ENCODE measurements around the gene PLAU. TPM values are rescaled to one million over a fixed set of nuclear protein-coding genes. Genes with fewer than 3 reads are reported as not detected.
A peak's percentile ranks its signal among the peaks of the same experiment; 100 is the strongest.
"Not testable (repeated sequence)": the region's sequence is repeated elsewhere in the genome, so short reads cannot be mapped to it uniquely, and the experiment has no call there.

Gene PLAU
- total RNA-seq, 1 experiment from 2014 or later, result 165 TPM

DNA sequence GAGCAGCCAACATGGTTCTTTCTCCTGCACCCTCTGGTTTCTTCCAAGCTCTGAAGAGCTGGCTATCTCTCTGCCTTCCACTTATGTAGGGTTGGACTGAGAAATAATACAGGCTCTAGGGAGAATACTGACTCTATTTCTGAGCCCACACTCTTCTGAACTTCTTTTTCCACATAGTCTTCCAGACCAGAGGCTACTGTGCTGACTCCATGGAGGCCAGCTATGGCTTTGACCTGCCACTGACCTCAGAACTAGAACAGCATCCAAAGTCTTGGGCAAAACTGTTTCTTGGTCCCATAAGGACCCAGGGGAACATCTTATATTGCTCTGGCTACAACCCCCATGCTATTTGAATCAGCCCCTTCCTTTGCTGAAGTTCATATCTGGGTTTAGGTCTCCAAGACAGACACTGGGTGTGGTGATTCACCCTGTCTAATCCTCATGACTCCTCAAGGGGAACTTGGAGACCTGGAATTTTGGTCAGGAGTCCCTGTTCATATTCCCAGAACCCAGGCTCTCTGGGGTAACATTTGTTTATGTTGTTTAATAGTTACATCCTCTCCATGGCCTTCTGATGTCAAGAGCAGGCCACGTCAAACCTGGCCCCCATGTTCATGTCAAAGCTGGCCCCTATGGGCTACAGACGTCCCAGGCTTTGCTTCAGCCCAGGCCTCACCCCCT, 12.1 kb upstream of the PLAU start:
- peak; percentile 42 for DNase-seq (ENCODE audit: low read depth)

DNA sequence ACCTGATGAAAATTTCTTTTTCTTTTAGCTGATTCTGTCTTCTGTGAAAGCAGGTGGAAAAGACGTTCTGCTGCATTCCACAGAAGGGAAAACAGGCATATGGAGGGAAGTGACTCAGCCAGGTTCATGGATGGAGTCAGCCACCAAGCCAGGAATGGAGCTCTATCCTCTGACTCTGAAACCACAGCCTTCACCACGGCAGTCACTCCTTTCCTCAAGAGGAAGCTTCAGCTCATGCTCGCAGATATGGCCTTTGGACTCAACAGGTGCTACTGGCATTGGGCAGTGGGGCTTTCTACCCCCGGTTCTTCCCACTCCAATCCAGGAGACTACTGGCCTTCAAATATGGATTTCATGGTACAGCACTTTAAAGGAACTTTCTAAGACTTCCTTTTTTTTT, 11.5 kb upstream of the PLAU start:
- peak; percentile 93 for DNase-seq (ENCODE audit: low read depth)

DNA sequence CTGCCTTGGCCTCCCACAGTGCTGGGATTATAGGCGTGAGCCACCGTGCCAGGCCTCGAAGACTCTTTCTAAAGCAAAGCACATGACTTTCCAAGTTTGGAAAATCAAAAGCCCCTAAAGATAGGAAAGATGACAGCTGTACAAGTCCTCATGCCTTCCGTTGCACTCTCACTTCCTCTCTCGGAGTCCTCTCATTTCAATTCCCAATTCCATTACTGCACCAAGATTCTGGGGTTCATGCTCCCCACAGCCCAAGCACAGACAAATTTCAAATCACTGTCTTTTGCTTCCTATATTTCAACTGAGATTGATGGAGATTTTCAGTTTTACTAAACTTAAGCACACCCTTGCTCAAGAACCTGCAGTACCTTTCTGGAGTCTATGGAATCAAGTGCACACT, 10.9 kb upstream of the PLAU start:
- no peak for DNase-seq (ENCODE audit: low read depth)

DNA sequence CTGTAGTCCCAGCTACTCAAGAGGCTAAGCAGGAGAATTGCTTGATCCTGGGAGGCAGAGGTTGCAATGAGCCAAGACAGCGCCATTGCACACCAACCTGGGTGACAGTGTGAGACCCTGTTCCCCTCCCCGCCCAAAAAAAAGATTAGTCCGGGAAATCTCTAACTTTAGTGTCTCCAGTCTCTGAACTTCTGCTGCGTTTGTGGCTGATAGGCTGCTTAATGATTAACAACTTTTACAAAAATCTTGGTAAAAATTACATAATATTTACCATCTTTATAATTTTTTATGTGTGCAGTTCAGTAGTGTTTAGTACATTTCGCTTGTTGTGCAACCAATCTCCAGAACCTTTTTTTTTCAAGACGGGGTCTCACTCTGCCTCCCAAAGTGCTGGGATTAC, 9.7 kb upstream of the PLAU start:
- DNase-seq (ENCODE audit: low read depth), result no peak

DNA sequence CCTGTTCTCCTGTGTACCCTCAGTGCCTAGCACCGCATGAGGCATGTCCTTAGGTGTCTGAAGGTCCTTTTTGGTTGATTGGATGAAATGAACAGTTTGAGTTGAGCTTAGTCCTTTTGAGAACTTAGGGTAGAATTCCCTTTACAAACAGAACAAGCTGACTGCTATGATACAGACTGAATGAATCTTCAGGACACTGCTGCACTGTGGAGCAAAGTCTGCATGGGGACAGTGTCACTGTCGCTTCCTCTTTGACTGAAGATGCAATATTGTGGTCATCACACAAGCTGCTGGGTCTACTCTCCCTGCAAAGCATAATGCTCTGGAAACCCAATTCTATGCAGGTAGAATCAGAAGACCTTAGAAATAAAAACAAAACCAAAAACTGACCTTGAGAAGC, 8.6 kb upstream of the PLAU start:
- no peak for DNase-seq (ENCODE audit: low read depth)

- DNase-seq (ENCODE audit: low read depth), result peak; percentile 25
These were observed 5.5 kb upstream of the PLAU start for GRCh38 chr10:73905256-73906020.

- peak; percentile 96 for DNase-seq (ENCODE audit: low read depth)
These were observed 4.1 kb upstream of the PLAU start for GRCh38 chr10:73906524-73907447.

- DNase-seq (ENCODE audit: low read depth), result peak; percentile 79
These were observed 3.0 kb upstream of the PLAU start for GRCh38 chr10:73907841-73908517.

DNA sequence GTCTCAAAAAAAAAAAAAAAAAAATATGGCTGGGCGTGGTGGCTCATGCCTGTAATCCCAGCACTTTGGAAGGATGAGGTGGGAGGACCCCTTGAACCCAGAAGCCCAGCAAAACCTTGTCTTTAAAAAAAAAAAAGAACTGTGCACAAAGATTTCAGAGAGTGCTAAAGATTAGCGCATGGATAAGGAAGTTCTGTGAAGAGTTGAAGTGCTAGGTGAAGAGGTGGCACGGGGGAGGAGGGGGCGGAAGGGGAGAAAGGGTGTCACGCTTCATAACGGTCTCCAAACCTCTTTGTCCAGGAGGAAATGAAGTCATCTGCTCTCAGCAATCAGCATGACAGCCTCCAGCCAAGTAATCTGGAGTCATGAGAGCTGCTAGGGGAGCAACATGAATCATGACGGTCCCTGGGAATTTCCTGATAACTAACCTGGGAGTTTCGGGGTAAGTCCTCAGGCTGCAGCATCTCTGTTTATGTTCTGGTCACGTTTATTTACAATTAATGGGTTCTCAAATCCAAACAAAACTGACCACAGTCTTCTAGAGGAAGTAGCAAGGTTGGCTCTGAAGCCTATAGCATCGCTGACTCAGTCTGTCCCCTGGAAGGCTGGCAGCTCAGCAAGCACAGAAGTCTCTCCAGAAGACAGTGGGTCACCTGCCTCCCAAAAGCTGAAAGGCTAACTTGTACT, 1.9 kb upstream of the PLAU start:
- peak; percentile 97 for DNase-seq (ENCODE audit: low read depth)

- no peak for DNase-seq (ENCODE audit: low read depth)
These were observed 1.3 kb upstream of the PLAU start for GRCh38 chr10:73909540-73910115.

DNA sequence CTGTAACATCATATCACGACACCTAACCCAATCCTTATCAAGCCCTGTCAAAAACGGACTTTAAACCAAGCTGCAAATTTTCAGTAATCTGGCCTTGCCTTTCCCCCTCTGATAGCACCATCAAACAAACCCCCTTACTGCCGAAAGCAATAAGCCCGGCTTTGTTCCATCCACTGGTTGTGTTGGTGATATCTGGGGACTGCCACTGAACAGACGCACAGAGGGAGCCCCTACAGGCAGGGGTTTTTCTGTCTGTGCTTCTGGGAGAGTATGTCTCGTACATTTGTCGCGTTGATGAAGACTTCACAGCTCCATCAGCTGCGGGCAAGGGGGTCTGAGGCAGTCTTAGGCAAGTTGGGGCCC, 550 bp upstream of the PLAU start:
- DNase-seq (ENCODE audit: low read depth), result peak; percentile 51

- DNase-seq (ENCODE audit: low read depth), result no peak
These were observed 647 bp downstream of the PLAU start for GRCh38 chr10:73911553-73912004.

DNA sequence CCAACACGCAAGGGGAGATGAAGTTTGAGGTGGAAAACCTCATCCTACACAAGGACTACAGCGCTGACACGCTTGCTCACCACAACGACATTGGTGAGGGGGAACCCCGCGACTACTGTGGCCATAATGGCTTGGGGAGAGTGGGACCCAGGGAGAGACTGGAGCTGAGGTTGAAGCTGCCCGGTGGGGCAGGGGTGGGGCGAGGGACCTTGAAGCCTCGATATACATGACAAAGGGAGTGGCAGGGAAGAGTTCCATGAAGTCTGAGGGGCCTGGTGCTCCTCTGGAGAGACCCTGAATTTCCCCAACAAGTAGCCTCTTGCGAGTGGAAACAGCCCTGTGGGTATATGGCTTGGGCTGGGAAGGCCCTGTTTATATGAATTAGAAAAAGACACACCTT, 3.1 kb downstream of the PLAU start:
- peak; percentile 2 for DNase-seq (ENCODE audit: low read depth)

DNA sequence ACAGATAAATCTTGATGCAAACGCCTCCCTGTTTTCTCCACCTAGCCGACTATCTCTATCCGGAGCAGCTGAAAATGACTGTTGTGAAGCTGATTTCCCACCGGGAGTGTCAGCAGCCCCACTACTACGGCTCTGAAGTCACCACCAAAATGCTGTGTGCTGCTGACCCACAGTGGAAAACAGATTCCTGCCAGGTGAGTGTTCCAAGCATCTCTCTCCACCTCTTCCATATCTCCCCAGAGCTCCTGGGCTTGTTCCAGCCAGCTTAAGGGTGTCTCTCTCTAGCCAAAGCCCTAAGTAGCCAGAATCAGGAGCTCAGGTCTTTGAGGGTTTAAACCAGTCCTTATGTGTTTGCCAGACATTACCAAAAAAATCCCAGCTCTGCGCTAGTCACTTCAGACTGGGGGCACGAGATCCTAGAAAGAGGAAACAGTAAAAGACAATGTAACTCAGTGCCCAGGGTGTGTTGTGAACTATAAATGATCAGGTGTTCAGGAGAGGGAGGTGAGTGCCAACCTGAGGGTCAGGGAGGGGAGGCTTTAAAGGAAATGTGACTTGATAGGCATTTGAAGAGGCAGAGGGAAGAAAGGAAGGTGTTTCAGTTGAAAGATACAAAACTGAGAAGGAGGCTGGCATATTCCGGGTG, 4.4 kb downstream of the PLAU start:
- no peak for DNase-seq (ENCODE audit: low read depth)

GRCh38 chr10:73916761-73917470, 6.0 kb downstream of the PLAU start:
- peak; percentile 9 for DNase-seq (ENCODE audit: low read depth)

GRCh38 chr10:73917566-73918305, 6.8 kb downstream of the PLAU start:
- DNase-seq (ENCODE audit: low read depth), result peak; percentile 32

- DNase-seq (ENCODE audit: low read depth), result not testable (repeated sequence)
These were observed 8.5 kb downstream of the PLAU start for GRCh38 chr10:73919481-73919880.

DNA sequence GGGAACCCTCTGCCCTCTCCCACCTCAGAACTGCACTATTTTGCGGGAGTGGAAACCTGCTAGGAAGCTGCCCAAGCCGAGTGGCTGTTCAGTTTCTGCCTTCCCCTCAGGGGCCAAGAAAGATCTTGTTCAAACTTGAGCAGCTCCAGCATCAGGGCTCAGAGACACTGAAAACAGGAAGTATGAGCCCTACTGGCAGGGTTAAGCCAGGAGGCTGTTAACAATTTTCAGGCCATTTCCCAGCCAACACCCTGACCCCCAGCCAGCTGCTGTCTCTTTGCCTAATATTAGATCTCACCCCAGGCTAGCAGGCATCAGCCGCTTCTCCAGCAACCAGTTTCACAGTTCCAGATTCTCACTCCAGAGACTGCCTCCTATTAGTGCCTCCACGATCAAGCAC, 9.2 kb downstream of the PLAU start:
- DNase-seq (ENCODE audit: low read depth), result peak; percentile 15

All from Daoy (cell line).